ENCODE data around the gene AKT1.

DNA sequence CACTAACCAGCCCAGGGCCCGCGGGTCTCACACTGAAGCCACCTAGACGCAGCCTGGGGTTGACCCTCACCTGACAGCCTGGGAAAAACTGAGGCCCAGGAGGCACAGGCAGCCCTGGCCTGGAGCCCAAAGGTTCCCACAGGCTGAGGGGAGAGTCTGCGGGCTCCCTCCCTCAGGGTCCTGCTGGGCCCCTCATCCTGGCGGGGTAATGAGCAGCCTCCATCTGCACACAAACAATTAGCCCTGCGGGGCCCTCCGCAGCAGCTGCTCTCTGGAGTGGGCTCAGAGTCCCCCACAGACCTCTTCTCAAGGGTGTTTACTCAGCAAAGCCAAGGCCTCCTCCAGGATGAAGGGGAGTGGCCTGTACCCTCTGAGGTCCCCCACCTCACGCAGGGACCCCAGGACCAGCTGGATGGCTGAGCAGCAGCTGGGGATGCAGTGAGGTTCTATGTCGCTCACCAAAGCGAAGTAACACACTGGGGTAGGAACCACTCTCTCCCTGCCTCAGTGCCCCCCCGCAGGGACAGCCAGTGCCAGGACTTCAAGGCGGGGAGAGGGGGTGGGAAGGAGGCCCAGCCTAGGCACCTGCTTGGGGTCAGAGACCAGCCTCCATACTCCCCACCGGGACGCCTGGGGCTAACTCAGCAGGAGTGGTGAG is 7.3 kb downstream of the AKT1 start:
- TF ChIP-seq TAF1 (IDR thresholded peaks at IDR 0.05; ENCODE audit: borderline replicate concordance, low read depth, low read length) (no peak), POLR2A (IDR thresholded peaks at IDR 0.05; ENCODE audit: low read depth, low read length) (no peak)
